Measurements from ENCODE around the gene MTERF4.
"Not testable (repeated sequence)": the region's sequence is repeated elsewhere in the genome, so short reads cannot be mapped to it uniquely, and the experiment has no call there.

Gene MTERF4

GRCh38 chr2:241110607-241111439 is 8.7 kb upstream of the MTERF4 start:
- DNase-seq: peak in 1 of 5 experiments; percentile 44

GRCh38 chr2:241110089-241110606 is 8.1 kb upstream of the MTERF4 start:
- DNase-seq: no peak

GRCh38 chr2:241109210-241110088 is 7.4 kb upstream of the MTERF4 start:
- peak in 1 of 5 experiments; percentile 71 for DNase-seq

GRCh38 chr2:241108271-241109209 is 6.5 kb upstream of the MTERF4 start:
- DNase-seq: peak in 2 of 5 experiments; percentile 60 to 80

- no peak for DNase-seq
Observed at GRCh38 chr2:241107031-241107783, 5.1 kb upstream of the MTERF4 start.

- no peak for DNase-seq
Observed at GRCh38 chr2:241105641-241106040, 3.6 kb upstream of the MTERF4 start.

- not testable (repeated sequence) for DNase-seq
Observed at GRCh38 chr2:241104611-241105010, 2.5 kb upstream of the MTERF4 start.

GRCh38 chr2:241103176-241103595 is 1.1 kb upstream of the MTERF4 start:
- no peak for DNase-seq

- DNase-seq: no peak
Observed at GRCh38 chr2:241099246-241099645, 2.8 kb downstream of the MTERF4 start.

GRCh38 chr2:241096979-241097378 is 5.1 kb downstream of the MTERF4 start:
- peak in 1 of 5 experiments; percentile 31 for DNase-seq

- peak in 3 of 5 experiments; percentile 58 to 80 (median 64) for DNase-seq
Observed at GRCh38 chr2:241095594-241096290, 6.3 kb downstream of the MTERF4 start.

GRCh38 chr2:241094924-241095420 is 7.1 kb downstream of the MTERF4 start:
- no peak for DNase-seq

GRCh38 chr2:241094172-241094571 is 7.9 kb downstream of the MTERF4 start:
- no peak for DNase-seq

GRCh38 chr2:241093133-241093781 is 8.8 kb downstream of the MTERF4 start:
- DNase-seq: not testable (repeated sequence)

- DNase-seq: no peak
Observed at GRCh38 chr2:241092677-241093076, 9.4 kb downstream of the MTERF4 start.

GRCh38 chr2:241091734-241092445 is 10.2 kb downstream of the MTERF4 start:
- DNase-seq: no peak

- DNase-seq: no peak
Observed at GRCh38 chr2:241091201-241091600, 10.9 kb downstream of the MTERF4 start.

- DNase-seq: no peak
Observed at GRCh38 chr2:241088791-241089732, 13.0 kb downstream of the MTERF4 start.

Data from T-helper 2 cell (primary cell).